ENCODE results near the gene ACTL6B.

GRCh38 chr7:100687261-100687660 lies 31.0 kb upstream of the ACTL6B start:
- TF ChIP-seq CTCF (optimal IDR thresholded peaks at IDR 0.05 in 1 of 3, IDR thresholded peaks at IDR 0.05 in 1 of 3, conservative IDR thresholded peaks at IDR 0.05 in 1 of 3; ENCODE audit: extremely low read depth in 1 of 3, insufficient read depth in 2 of 3, low read length in 3 of 3), result no peak
- no peak for TF ChIP-seq EZH2 (IDR thresholded peaks at IDR 0.05; ENCODE audit: low read length)
